HCT116 (cell line): Measurements from ENCODE around the gene DBP. TPM values are rescaled to one million over a fixed set of nuclear protein-coding genes. Genes with fewer than 3 reads are reported as not detected.

Source experiments
- ATAC-seq: fragments of 200-7000 bp; cut with Tn5 transposase; 2 replicates; pipeline ENCODE4 v1.9.1; 2020; ENCODE audit warnings: mild to moderate bottlenecking, moderate library complexity
- BruUV-seq: library from RNA; stranded (reverse); fragments of 400-500 nt; replicated peaks from 2 replicates; lab custom pipeline; 2021; lab: Mats Ljungman, UMichigan
- CTCF ChIA-PET: fragments of 300-600 bp; sonication (Branson Sonifier 250); formaldehyde crosslinking; loops from one replicate; lab custom pipeline; 2021; ENCODE audit warnings: antibody characterized with exemption; lab: Charles Lee
- POLR2A ChIA-PET: fragments of 300-600, 350-600 bp; sonication (Branson Sonifier 250); formaldehyde crosslinking; loops from one replicate; lab custom pipeline; 2021; ENCODE audit warnings: antibody characterized with exemption; lab: Charles Lee
- RAD21 ChIA-PET, 2 experiments: fragments of 300-600 bp; sonication (Branson Sonifier 250); formaldehyde crosslinking; loops; one replicate each; lab custom pipeline; 2023; ENCODE audit warnings: low total read pairs in 2 of 2; ENCODE audit not compliant: uncharacterized antibody in 2 of 2, unreplicated experiment in 2 of 2, low non-redundant PET in 1 of 2; lab: Charles Lee
- DNase-seq: peaks from one replicate; pipeline ENCODE4 v3.0.0-alpha.2; 2010; ENCODE audit warnings: low read depth, low spot score
- H2AFZ ChIP-seq: fragments of 200-600 bp; shearing (Covaris generic), sonication (generic); 2 replicates; pipeline ENCODE4 v1.6.1; 2017; ENCODE audit warnings: low read depth, mixed run types, mixed read lengths, antibody characterized with exemption, low read length; ENCODE audit not compliant: poor library complexity, severe bottlenecking
- H3K27ac ChIP-seq: 2 replicates; pipeline ENCODE4 v1.5.1; 2012; ENCODE audit warnings: low read depth, low read length
- H3K27me3 ChIP-seq: fragments of 200-600 bp; sonication (generic); 2 replicates; pipeline ENCODE4 v1.6.1; 2016; ENCODE audit warnings: mixed run types, low read length, mixed read lengths; ENCODE audit not compliant: insufficient read depth
- H3K36me3 ChIP-seq, 2 experiments: fragments of 200-500 bp in 1 of 2; fragments of 200-600 bp in 1 of 2; sonication (Bioruptor generic) in 1 of 2; sonication (generic) in 1 of 2; 2 replicates each; pipeline versions ENCODE4 v1.5.1 to v1.6.1; 2014 to 2016; ENCODE audit warnings: low read length in 2 of 2, inconsistent platforms in 1 of 2, mixed read lengths in 1 of 2, mixed run types in 1 of 2; ENCODE audit not compliant: insufficient read depth in 2 of 2, control insufficient read depth in 1 of 2
- H3K4me1 ChIP-seq, 2 experiments: fragments of 200-600 bp in 1 of 2; sonication (generic) in 1 of 2; 2 replicates each; pipeline versions ENCODE4 v1.5.1 to v1.6.1; 2012 to 2017; ENCODE audit warnings: low read length in 2 of 2, inconsistent platforms in 1 of 2, mild to moderate bottlenecking in 1 of 2, mixed read lengths in 1 of 2, mixed run types in 1 of 2, moderate library complexity in 1 of 2; ENCODE audit not compliant: insufficient read depth in 2 of 2, control insufficient read depth in 1 of 2
- H3K4me2 ChIP-seq: fragments of 200-600 bp; sonication (generic); 2 replicates; pipeline ENCODE4 v1.6.1; 2017; ENCODE audit warnings: mixed run types, low read length, mixed read lengths
- H3K4me3 ChIP-seq, 2 experiments: fragments of 200-600 bp in 1 of 2; sonication (generic) in 1 of 2; replicated peaks in 1 of 2; 2 replicates each; pipeline ENCODE4 v1.5.1; 2011 to 2016; ENCODE audit warnings: low read length in 2 of 2, control low read depth in 1 of 2, low read depth in 1 of 2, mild to moderate bottlenecking in 1 of 2, mixed read lengths in 1 of 2, mixed run types in 1 of 2
- H3K79me2 ChIP-seq: fragments of 200-600 bp; sonication (generic); 2 replicates; pipeline ENCODE4 v1.6.1; 2017; ENCODE audit warnings: mild to moderate bottlenecking, mixed run types, low read length, moderate library complexity, mixed read lengths; ENCODE audit not compliant: insufficient read depth
- H3K9ac ChIP-seq: fragments of 200-600 bp; sonication (generic); 2 replicates; pipeline ENCODE4 v1.6.1; 2016; ENCODE audit warnings: low read length, mixed read lengths
- H3K9me2 ChIP-seq: fragments of 200-600 bp; sonication (generic), shearing (Covaris generic); 2 replicates; pipeline ENCODE4 v1.6.1; 2017; ENCODE audit warnings: mixed run types, mild to moderate bottlenecking, moderate library complexity; ENCODE audit not compliant: insufficient read depth
- H3K9me3 ChIP-seq, 2 experiments: fragments of 200-500 bp in 1 of 2; fragments of 200-600 bp in 1 of 2; sonication (Bioruptor generic) in 1 of 2; sonication (generic) in 1 of 2; 2 replicates each; pipeline ENCODE4 v1.6.1; 2014 to 2017; ENCODE audit warnings: low read length in 2 of 2, mixed read lengths in 2 of 2, inconsistent platforms in 1 of 2, low read depth in 1 of 2, mild to moderate bottlenecking in 1 of 2, mixed run types in 1 of 2, moderate library complexity in 1 of 2; ENCODE audit not compliant: control insufficient read depth in 1 of 2, insufficient read depth in 1 of 2
- H4K20me1 ChIP-seq: fragments of 200-600 bp; sonication (generic), shearing (Covaris generic); 2 replicates; pipeline ENCODE4 v1.6.1; 2017; ENCODE audit warnings: mixed run types, mild to moderate bottlenecking, moderate library complexity; ENCODE audit not compliant: insufficient read depth
- CEBPB ChIP-seq: IDR thresholded peaks from 2 replicates; pipeline ENCODE4 v1.6.1; 2012; ENCODE audit warnings: low read depth
- EGR1 ChIP-seq: IDR thresholded peaks from 2 replicates; pipeline ENCODE4 v1.6.1; 2012; ENCODE audit warnings: low read depth
- ELF1 ChIP-seq: IDR thresholded peaks from 2 replicates; pipeline ENCODE4 v1.6.1; 2012; ENCODE audit warnings: low read depth, borderline replicate concordance
- EZH2 ChIP-seq: fragments of 200-600 bp; sonication (generic); IDR thresholded peaks from 2 replicates; pipeline ENCODE4 v1.6.1; 2017; ENCODE audit warnings: antibody characterized with exemption, mixed run types
- EZH2phosphoT487 ChIP-seq: fragments of 200-600 bp; IDR thresholded peaks from 2 replicates; pipeline ENCODE4 v1.6.1; 2018; ENCODE audit warnings: antibody characterized with exemption, borderline replicate concordance
- MAX ChIP-seq: IDR thresholded peaks from 2 replicates; pipeline ENCODE4 v1.6.1; 2012
- POLR2A ChIP-seq: IDR thresholded peaks from 2 replicates; pipeline ENCODE4 v1.7.0; 2011; ENCODE audit warnings: borderline replicate concordance; ENCODE audit not compliant: insufficient read depth, insufficient read length; ENCODE audit errors: extremely low read depth
- RAD21 ChIP-seq: IDR thresholded peaks from 2 replicates; pipeline ENCODE4 v1.6.1; 2012; ENCODE audit warnings: low read depth, mild to moderate bottlenecking
- REST ChIP-seq: IDR thresholded peaks from 2 replicates; pipeline ENCODE4 v1.6.1; 2012; ENCODE audit warnings: low read depth
- SP1 ChIP-seq: IDR thresholded peaks from 2 replicates; pipeline ENCODE4 v1.6.1; 2012; ENCODE audit warnings: low read depth
- ZFX ChIP-seq: fragments of 450-650 bp; IDR thresholded peaks from 2 replicates; pipeline ENCODE4 v1.6.1; 2017
- intact Hi-C: fragments of 100-400 bp; cut with micrococcal nuclease; formaldehyde crosslinking; loops from 2 replicates; pipeline ENCODE4 v1.10.0; 2022
- total RNA-seq: library from RNA; stranded (reverse); gene quantifications from one replicate; pipeline ENCODE4 v1.2.1, GENCODE V29; 2021; ENCODE audit not compliant: unreplicated experiment
- TF ChIP-seq, protein P1 (sequence below): IDR thresholded peaks from 2 replicates; pipeline ENCODE4 v1.6.1; 2011; ENCODE audit warnings: mild to moderate bottlenecking, low read length, moderate library complexity; ENCODE audit not compliant: insufficient replicate concordance; ENCODE audit errors: extremely low read depth

Gene DBP
- total RNA-seq, 1 experiment from 2014 or later, result 45.9 TPM

DNA sequence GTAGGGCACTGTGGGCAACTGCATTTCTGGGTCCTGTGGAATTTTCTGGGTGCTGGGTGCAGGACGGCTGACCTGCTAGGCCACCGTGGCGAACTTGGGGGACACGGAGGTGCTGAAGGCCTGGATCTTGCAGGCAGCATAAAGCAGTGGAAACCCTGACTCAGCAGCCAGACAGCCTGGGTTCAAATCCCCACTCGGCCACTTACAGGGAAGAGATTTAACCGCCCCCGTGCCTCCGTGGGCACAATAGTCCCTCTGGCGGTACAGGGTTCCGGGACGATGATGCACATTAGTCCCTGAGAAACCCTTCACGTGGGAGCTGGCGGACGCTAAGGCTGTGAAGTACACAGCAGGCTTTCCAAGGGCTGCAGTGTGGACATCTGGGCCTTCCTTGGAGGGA is 25.3 kb downstream of the DBP start:
- CTCF ChIA-PET, result no interaction called here
- no peaks in the 10 kb centered on the region for H3K9me2 ChIP-seq
- no peak overlapping the region for H3K4me3 ChIP-seq
- peaks cover 14% of the 10 kb centered on the region for H3K79me2 ChIP-seq
- peaks cover 9 to 18% of the 10 kb centered on the region in 2 experiments; a peak in 3 of 4 replicates for H3K36me3 ChIP-seq
- H3K9ac ChIP-seq, result no peak overlapping the region
- no TSS peak for BruUV-seq
- no peaks in the 10 kb centered on the region for H3K9me3 ChIP-seq
- no peaks in the 10 kb centered on the region for H3K27me3 ChIP-seq
- no peak overlapping the region for H2AFZ ChIP-seq
- ATAC-seq (no peak), DNase-seq (no peak)
- TF ChIP-seq MAX (no peak), ELF1 (no peak), SP1 (no peak), EGR1 (no peak)
- TF ChIP-seq, protein P1, sequence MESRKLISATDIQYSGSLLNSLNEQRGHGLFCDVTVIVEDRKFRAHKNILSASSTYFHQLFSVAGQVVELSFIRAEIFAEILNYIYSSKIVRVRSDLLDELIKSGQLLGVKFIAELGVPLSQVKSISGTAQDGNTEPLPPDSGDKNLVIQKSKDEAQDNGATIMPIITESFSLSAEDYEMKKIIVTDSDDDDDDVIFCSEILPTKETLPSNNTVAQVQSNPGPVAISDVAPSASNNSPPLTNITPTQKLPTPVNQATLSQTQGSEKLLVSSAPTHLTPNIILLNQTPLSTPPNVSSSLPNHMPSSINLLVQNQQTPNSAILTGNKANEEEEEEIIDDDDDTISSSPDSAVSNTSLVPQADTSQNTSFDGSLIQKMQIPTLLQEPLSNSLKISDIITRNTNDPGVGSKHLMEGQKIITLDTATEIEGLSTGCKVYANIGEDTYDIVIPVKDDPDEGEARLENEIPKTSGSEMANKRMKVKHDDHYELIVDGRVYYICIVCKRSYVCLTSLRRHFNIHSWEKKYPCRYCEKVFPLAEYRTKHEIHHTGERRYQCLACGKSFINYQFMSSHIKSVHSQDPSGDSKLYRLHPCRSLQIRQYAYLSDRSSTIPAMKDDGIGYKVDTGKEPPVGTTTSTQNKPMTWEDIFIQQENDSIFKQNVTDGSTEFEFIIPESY, result no peak
- H4K20me1 ChIP-seq, result peaks cover 17% of the 10 kb centered on the region; the same call in 1 of the 2 replicates
- H3K27ac ChIP-seq, result no peak overlapping the region
- H3K4me1 ChIP-seq, result peaks cover 24 to 44% of the 10 kb centered on the region in 2 experiments
- POLR2A ChIA-PET, result no interaction called here
- RAD21 ChIA-PET, result no interaction called here
- intact Hi-C loops, result no loop called here
- H3K4me2 ChIP-seq, result no peak overlapping the region

DNA sequence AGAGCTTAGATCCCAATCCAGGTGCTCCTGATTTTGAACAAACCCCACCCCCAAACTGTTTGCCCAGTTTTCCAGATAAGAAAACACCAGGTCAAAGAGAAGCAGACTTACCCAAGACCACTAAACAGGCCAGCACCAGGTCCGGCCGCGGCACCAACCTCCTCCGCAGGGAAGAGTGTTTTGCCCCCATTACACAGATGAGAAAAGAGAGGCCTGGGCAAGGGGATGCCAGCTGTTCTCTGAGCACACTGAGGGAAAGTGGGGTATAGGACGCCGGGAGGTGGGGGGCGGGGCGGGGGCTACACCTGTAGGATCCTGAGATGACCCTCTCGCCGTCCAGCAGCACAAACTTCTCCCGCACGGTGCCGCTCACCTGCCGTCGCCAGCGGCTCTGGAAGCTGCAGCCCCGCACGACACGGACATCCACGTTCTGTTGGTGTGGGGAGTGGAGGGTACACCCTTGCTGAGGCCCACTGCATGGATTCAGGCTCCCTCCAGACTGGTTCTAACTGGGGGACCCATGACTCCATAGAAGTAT is 27.5 kb downstream of the DBP start:
- TF ChIP-seq RAD21, result no peak
- TF ChIP-seq REST, result no peak
- no peak for TF ChIP-seq ZFX
- TF ChIP-seq EGR1, result no peak
- no peak for TF ChIP-seq EZH2
- TF ChIP-seq MAX, result no peak
- no peak for TF ChIP-seq CEBPB
- no peak for TF ChIP-seq EZH2phosphoT487
- no peak for TF ChIP-seq POLR2A
- TF ChIP-seq, all 23 proteins: peak for 0
- no peaks in the 10 kb centered on the region for H3K79me2 ChIP-seq
- no peak overlapping the region for H3K9ac ChIP-seq
- no peak overlapping the region for H3K27ac ChIP-seq
- RAD21 ChIA-PET, result no interaction called here
- no peak overlapping the region for H2AFZ ChIP-seq
- CTCF ChIA-PET, result interaction anchor here (0.8 to 2.3 kb wide), 11 partner anchors 8 to 121 kb away, joined by 3 to 20 read pairs (median 9); partner anchors contain the start of genes RPL18 and SPHK2
- H4K20me1 ChIP-seq, result no peaks in the 10 kb centered on the region
- no TSS peak for BruUV-seq
- intact Hi-C loops, result no loop called here
- no peaks in the 10 kb centered on the region for H3K27me3 ChIP-seq
- peaks cover 5 to 22% of the 10 kb centered on the region in 2 experiments; a peak in 3 of 4 replicates for H3K4me1 ChIP-seq
- DNase-seq (no peak), ATAC-seq (no peak)
- H3K4me3 ChIP-seq, result no peak overlapping the region; a peak in 1 of 4 replicates
- H3K9me2 ChIP-seq, result no peaks in the 10 kb centered on the region
- H3K36me3 ChIP-seq, result no peaks in the 10 kb centered on the region
- POLR2A ChIA-PET, result interaction anchor here (1.0 to 3.2 kb wide), 7 partner anchors 9 to 384 kb away, joined by 3 to 31 read pairs (median 3); partner anchors contain the start of genes RPL18, RUVBL2 and SPHK2
- H3K4me2 ChIP-seq, result peak overlapping the region; percentile 89
- H3K9me3 ChIP-seq, result no peaks in the 10 kb centered on the region
